ENCODE data around the gene MET. TPM values are rescaled to one million over a fixed set of nuclear protein-coding genes. Genes with fewer than 3 reads are reported as not detected.

Gene MET
- total and polyA plus RNA-seq, 2 of the 8 experiments (the other 6 are each of a cell fraction or from before 2014, with no cell fraction given): 3.5 to 12.9 TPM

DNA sequence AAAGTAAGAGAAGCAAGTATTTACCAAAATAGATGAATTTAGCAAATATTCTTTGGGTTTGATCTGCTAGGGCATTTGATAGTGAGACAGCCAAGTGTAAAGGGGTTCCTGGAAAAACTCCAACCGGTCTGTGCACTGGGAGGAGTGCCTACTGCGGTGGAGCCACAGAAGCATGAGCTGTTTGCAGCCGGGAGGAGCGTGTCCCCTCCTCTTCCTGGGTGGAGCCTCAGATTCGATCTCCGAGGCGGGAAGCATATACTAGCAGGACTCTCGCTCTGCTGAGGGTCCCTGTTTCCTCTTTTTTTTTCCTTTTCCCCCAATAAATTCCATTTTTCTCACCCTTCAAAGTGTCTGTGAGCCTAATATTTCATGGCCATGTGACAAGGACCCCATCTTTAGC is 45.1 kb upstream of the MET start:
- Histone ChIP-seq H2BK15ac (ENCODE audit: low read length) (no peak overlapping the region), H3K4me3 (ENCODE audit: extremely low read depth in 1 of 4, insufficient read depth in 2 of 4, low read depth in 3 of 4, low read length in 4 of 4) (no peak overlapping the region), H2AK5ac (ENCODE audit: low read depth, low read length) (no peak overlapping the region), H3K36me3 (ENCODE audit: control insufficient read depth in 2 of 4, insufficient read depth in 4 of 4, low read length in 3 of 4) (no peaks in the 10 kb centered on the region), H2BK12ac (ENCODE audit: low read depth, low read length) (no peak overlapping the region), H3K18ac (ENCODE audit: extremely low read depth, low read length) (no peak overlapping the region), H2BK20ac (ENCODE audit: low read length) (no peak overlapping the region), H3K4me2 (ENCODE audit: insufficient read depth in 1 of 2, low read depth in 2 of 2, low read length in 2 of 2) (no peak overlapping the region), H2BK5ac (ENCODE audit: low read depth, low read length) (no peak overlapping the region), H3K23ac (ENCODE audit: insufficient read length) (no peak overlapping the region), H4K20me1 (replicated peaks in 1 of 2; ENCODE audit: control insufficient read depth in 1 of 2, insufficient read depth in 2 of 2, low read length in 2 of 2) (no peaks in the 10 kb centered on the region), H4K91ac (replicated peaks; ENCODE audit: insufficient read length, low read length) (no peak overlapping the region), H2BK120ac (replicated peaks; ENCODE audit: low read depth, low read length) (no peak overlapping the region), H3K4me1 (replicated peaks in 1 of 4; ENCODE audit: control insufficient read depth in 3 of 4, insufficient read depth in 4 of 4, low read length in 3 of 4) (no peaks in the 10 kb centered on the region), H3K27me3 (replicated peaks in 1 of 4; ENCODE audit: control insufficient read depth in 3 of 4, extremely low read depth in 1 of 4, insufficient read depth in 3 of 4, low read length in 3 of 4) (no peaks in the 10 kb centered on the region), H3K79me2 (ENCODE audit: control insufficient read depth in 1 of 2, insufficient read depth in 2 of 2, low read length in 2 of 2) (no peaks in the 10 kb centered on the region), H3K27ac (ENCODE audit: low read depth, low read length) (no peak overlapping the region), H3K79me1 (ENCODE audit: low read depth, low read length) (no peaks in the 10 kb centered on the region), H3K14ac (ENCODE audit: insufficient read length) (no peak overlapping the region), H3K9ac (replicated peaks in 1 of 4; ENCODE audit: extremely low read depth in 1 of 4, low read depth in 3 of 4, low read length in 3 of 4) (no peak overlapping the region), H3K4ac (replicated peaks; ENCODE audit: insufficient read length, low read depth, low read length) (no peak overlapping the region), H3K23me2 (ENCODE audit: low read depth, low read length) (no peaks in the 10 kb centered on the region; the same call in 1 of the 2 replicates), H3K9me3 (ENCODE audit: insufficient read depth in 2 of 2, low read depth in 1 of 2, low read length in 1 of 2) (no peaks in the 10 kb centered on the region), H4K8ac (ENCODE audit: extremely low read depth, insufficient read depth, low read length) (no peak overlapping the region), H4K5ac (ENCODE audit: insufficient read length, low read depth, low read length) (no peak overlapping the region), H3K56ac (replicated peaks; ENCODE audit: insufficient read length, low read depth, low read length) (no peak overlapping the region), H2AFZ (ENCODE audit: low read length) (0 out of 2 replicates have a peak overlapping the region, but pooled peaks have one; percentile 58)
- FAIRE-seq: no peak
- TF ChIP-seq CHD2 (IDR thresholded peaks at IDR 0.05; ENCODE audit: low read length): no peak
- TF ChIP-seq EGR1 (IDR thresholded peaks at IDR 0.05; ENCODE audit: borderline replicate concordance, low read depth, low read length): no peak
- no peak for TF ChIP-seq SP4 (IDR thresholded peaks at IDR 0.05; ENCODE audit: low read length)
- no peak for TF ChIP-seq CBX8 (IDR thresholded peaks at IDR 0.05; ENCODE audit: borderline replicate concordance, low read depth, low read length)
- no peak for TF ChIP-seq CREB1 (IDR thresholded peaks at IDR 0.05)
- no peak for TF ChIP-seq SIX5 (IDR thresholded peaks at IDR 0.05; ENCODE audit: low read depth, low read length)
- TF ChIP-seq CEBPB (IDR thresholded peaks at IDR 0.05; ENCODE audit: low read depth, low read length): no peak
- TF ChIP-seq JUND (IDR thresholded peaks at IDR 0.05; ENCODE audit: low read length): no peak
- TF ChIP-seq SIN3A (conservative IDR thresholded peaks at IDR 0.05 in 1 of 2, IDR thresholded peaks at IDR 0.05 in 1 of 2; ENCODE audit: low read depth in 1 of 2, low read length in 2 of 2): no peak
- DNase-seq (ENCODE audit: low read depth in 1 of 2, low spot score in 2 of 2): no peak
- CTCF ChIA-PET (ENCODE audit: partially characterized antibody): interaction anchor here (0.5 to 1.3 kb wide), 5 partner anchors 33 to 1538 kb away, joined by 3 to 6 read pairs (median 4); partner anchors contain the start of gene MET
- WGBS, 2 experiments (ENCODE audit: extremely low coverage in 1 of 2, insufficient coverage in 1 of 2, insufficient read length in 1 of 2, insufficient replicate concordance in 2 of 2, low coverage in 1 of 2, low lambda C conversion rate in 2 of 2, missing lambda C conversion rate in 1 of 2): 86% methylated on average over 8 of the region's 8 CpGs; no CpG with 5 or more reads in 1 of the 2 experiments
- POLR2A ChIA-PET (ENCODE audit: partially characterized antibody): no interaction called here
